RPMI8226 (cell line): ENCODE results near the gene MASP2.
"Not testable (repeated sequence)": the region's sequence is repeated elsewhere in the genome, so short reads cannot be mapped to it uniquely, and the experiment has no call there.

Experiments used
- DNase-seq: peaks from one replicate; pipeline ENCODE4 v3.0.0-alpha.2; 2015

The MASP2 gene

DNA sequence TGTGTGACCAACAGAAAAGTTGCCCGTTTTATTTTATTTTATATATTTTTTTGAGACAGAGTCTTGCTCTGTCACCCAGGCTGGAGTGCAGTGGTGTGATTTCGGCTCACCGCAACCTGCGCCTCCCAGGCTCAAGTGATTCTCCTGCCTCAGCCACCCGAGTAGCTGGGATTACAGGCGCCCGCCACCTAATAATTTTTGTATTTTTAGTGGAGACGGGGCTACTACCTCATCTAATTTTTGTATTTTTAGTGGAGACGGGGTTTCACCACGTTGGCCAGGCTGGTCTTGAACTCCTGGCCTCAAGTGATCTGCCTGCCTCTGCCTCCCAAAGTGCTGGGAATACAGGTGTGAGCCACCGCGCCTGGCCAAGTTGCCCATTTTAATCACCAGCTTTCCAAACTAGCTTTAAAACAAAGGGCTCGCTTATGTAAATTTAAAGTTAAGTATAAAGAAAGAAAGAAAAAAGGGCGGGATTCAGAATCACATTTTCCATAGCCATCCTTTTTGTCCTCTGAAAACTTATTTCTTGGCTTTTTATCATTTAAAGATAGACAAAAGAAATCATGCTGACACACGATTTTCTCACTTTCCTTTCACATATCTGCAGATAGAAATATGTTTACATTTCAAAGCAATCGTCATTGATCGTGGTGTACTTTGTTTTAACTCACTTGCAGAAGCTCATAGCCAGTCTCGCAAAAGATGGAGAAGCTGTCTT is 9.9 kb downstream of the MASP2 start:
- DNase-seq = not testable (repeated sequence)

DNA sequence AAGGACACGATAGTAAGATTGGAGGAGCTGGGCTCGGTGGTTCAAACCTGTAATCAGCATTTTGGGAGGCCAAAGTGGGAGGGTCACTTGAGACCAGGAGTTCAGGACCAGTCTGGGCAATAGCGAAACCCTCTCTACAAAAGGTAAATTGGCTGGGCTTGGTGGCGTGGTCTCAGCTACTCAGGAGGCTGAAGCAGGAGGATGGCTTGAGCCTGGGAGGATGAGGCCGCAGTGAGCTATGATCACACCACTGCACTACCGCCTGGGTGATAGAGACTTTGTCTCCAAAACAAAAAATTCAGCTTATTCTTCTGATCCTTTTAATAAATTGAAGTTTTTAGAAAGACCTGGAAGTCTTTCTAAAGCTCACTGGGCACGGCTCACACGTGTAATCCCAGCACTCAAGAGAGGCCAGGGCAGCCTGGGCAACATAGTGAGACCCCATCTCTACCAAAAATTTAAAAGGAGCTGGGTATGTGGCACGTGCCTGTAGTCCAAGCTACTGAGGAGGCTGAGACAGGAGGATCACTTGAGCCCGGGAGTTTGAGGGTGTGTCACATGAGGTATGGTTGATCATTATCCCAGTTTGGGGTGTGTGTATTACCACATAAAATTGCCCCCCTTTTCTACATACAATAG is 15.3 kb downstream of the MASP2 start:
- no peak for DNase-seq

DNA sequence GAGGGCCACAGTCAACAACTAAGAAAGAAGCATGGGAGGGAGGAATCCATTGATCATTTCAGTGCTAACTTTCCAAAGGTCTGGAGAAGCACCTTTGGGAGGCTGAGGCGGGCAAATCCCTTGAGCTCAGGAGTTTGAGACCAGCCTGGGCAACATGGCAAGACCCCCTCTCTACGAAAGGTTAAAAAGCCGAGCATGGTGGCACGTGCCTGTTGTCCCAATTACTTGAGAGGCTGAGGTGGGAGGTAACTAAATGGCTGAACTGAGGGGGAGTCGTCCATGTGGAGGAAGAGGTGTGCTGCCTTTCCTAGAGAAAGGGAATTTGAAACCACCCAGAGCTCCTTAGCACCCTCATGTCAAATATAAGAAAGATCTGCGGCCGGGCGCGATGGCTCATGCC is 16.2 kb downstream of the MASP2 start:
- no peak for DNase-seq

DNA sequence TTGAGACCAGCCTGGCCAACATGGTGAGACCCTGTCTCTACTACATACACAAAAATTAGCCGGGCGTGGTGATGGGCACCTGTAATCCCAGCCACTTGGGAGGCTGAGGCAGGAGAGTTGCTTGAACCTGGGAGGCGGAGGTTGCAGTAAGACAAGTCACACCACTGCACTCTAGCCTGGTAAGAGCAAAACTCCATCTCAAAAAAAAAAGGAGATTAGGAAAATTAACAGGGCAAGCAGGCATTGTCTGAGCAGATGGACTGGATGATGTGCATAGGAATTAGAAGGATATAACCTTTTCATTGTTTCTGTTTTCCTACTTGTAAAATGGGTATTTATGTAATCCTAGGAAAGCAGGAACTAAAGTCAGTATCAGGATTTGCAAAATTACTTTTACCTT is 19.0 kb downstream of the MASP2 start:
- DNase-seq = no peak

DNA sequence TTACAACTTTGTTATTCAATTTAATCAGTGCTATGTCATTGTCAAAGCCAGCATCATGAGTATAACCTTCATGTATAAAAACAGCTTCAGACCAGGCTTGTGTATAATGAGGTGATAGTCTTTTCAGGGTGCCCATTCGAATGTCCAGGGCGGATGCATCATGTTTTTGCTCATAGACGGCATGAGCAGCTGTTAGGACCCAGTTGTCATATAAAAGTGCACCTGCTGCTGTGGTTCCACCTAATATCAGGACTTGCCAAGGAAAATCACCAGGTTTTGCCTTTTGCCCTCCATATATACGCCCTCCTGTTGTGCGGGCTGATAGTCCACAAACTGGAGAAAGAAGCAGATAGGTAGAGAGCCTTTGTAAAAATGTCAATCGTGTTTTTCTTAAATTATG is 19.7 kb downstream of the MASP2 start:
- DNase-seq = no peak

DNA sequence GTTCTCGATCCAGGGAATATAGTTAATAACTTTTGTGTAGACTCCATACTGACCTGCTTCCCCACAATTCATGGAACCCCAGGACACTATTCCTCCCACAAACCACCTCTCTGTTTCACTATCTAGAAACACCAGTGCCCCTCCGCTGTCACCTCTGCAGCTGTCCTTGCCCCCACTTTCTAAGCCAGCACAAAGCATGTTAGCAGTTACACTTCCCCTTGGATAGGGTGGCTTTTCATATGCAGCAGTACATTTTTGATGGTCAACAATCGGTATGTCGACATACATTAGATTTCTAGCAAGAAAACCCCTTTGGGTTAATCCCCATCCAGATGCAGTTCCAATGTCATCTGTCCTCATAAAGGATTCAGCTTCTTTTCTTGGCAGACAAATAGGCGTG is 20.1 kb downstream of the MASP2 start:
- DNase-seq = no peak

DNA sequence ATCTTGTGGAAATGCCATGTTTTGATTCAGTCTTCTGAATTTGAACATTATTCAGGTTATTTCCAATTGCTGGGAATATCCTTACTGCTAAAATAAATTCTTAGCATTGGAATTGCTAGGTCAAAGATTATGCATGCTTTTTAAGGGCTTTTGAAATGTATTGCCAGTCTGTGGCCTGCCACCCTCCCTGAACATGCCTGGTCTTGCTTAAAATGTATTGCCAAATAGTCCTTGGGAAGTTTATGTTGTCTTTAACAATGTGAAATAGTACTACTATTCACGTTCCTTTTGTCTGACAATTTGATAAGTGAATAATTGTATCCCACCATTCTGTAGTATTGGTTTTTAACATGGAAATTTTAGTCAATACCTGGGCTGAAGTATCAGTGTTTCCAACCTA is 21.0 kb downstream of the MASP2 start:
- DNase-seq = no peak

DNA sequence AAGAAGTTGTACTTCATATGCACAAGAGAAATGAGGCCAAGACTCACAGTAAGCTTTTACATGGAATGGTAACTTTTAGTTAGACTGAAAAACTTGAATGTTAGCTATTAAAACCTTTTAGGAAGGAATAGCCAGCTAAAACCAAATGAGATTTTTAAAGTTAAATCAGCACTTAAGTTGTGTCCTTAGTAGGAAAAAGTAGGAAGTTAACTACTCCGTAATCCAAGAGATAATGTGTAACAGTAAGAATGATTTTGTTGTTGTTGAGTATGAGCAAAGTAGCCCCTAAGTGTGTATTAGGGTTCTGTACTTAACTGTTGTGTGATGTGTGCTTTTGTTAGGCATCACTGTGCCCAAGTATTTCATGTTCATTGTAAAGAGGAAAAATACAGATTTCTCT is 21.4 kb downstream of the MASP2 start:
- no peak for DNase-seq

DNA sequence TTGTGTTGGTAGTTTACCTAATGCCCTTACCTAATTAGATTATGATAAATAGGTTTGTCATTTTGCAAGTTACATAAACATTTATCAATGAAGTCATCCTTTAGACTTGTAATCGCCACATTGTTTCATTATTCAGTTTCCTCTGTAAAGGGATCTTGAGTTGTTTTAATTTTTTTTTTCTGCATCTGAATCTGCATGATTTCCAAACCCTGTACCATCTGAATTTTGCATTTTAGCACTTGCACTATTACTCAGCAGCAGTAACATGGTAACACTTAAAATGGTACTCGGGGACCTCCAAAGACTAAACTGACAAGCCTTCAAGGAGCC is 22.2 kb downstream of the MASP2 start:
- no peak for DNase-seq

DNA sequence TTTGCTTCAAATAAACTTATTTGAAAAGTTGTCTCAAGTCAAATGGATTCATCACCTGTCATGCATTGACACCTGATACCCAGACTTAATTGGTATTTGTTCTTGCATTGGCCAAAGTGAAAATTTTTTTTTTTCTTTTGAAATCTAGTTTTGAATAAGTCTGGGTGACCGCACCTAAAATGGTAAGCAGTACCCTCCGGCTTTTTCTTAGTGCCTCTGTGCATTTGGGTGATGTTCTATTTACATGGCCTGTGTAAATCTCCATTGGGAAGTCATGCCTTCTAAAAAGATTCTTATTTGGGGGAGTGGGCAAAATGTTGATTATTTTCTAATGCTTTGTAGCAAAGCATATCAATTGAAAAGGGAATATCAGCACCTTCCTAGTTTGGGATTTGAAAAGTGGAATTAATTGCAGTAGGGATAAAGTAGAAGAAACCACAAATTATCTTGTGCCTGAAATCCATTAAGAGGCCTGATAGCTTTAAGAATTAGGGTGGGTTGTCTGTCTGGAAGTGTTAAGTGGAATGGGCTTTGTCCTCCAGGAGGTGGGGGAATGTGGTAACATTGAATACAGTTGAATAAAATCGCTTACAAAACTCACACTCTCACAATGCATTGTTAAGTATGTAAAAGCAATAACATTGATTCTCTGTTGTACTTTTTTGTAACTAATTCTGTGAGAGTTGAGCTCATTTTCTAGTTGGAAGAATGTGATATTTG is 22.7 kb downstream of the MASP2 start:
- DNase-seq = no peak

DNA sequence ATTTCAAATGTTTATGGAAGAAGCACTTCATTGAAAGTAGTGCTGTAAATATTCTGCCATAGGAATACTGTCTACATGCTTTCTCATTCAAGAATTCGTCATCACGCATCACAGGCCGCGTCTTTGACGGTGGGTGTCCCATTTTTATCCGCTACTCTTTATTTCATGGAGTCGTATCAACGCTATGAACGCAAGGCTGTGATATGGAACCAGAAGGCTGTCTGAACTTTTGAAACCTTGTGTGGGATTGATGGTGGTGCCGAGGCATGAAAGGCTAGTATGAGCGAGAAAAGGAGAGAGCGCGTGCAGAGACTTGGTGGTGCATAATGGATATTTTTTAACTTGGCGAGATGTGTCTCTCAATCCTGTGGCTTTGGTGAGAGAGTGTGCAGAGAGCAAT is 23.8 kb downstream of the MASP2 start:
- DNase-seq = no peak

DNA sequence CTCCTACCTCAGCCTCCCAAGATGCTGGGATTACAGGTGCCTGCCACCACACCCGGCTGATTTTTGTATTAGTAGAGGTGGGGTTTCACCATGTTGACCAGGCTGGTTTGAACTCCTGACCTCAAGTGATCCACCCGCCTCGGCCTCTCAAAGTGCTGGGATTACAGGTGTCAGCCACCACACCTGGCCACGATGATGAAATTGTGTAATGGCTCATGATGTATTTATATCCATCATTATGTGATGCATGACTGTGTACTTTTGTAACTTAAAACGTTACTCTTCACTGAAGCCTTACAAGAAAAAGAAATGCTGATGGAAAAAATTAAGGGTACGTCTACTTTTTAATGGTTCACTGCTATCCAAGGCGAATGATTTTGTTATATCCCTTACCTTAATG is 27.1 kb downstream of the MASP2 start:
- no peak for DNase-seq

DNA sequence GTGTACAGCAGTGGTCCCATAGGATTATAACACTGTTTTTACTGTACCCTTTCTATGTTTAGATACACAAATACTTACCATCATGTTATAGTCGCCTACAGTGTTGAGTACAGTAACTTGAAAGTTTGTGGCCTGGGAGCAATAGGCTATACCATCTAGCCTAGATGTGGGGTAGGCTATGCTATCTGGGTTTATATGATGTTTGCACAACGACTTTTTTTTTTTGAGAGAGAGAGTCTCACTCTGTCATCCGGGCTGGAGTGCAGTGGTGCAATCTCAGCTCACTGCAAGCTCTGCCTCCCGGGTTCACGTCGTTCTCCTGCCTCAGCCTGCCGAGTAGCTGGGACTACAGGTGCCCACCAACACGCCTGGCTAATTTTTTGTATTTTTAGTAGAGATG is 27.7 kb downstream of the MASP2 start:
- not testable (repeated sequence) for DNase-seq

DNA sequence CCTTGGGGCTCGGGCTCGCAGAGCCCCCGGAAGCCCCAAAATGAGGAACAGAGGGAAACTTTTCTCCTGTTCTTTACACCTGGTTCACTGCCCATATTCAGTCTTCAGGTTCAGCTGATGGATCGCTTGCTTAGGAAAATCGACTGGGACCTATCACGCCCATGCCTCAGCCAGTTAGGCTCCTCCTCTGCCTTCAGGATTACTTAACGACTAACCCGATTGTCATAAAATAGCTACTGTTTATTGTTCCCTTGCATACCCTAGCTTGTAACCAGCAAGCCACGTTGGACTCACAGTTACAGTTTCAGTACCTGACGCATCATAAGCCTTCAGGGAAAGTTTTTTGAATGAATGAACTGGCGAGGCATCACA is 33.9 kb downstream of the MASP2 start:
- DNase-seq = no peak

DNA sequence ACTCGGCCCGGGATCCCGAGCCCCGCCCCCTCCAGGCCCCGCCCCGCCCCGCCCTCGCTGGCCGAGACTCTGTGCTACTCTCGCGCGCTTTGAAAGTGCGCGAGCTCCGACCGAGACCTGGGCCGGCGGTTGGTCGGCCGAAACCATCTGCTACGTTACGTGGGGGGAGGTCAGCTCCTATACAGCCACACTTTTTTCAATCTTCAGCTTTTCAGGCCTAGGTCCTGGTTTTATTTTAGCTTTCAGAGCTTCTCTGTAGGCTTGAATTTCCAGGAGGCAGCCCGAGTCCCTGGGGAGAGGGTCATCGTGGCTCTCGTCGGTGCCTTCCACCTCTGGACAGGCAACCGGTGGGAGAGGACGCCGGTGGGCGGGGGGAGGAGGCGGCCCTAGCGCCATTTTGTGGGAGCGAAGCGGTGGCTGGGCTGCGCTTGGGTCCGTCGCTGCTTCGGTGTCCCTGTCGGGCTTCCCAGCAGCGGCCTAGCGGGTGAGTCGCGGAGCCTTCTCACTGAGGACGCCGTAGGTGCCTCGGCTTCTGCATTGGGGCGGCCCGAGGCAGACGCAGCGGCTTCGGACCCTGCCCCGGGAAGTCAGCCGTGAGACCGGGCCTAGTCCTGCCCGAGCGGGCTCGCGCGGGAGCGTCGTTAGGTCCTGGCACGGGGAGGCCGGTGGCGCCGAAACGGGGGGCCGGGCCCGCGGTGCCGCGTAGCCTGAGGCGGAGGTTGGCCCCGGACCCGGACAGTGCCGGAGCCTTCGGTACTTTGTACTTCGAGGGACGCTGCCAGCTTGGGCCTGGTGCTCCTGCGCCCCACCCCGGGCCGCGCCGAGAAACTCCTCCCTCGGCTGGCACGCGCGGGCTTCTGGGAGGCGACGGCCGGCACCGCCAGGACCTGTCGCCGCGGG is 34.5 kb downstream of the MASP2 start, which contains the start of gene TARDBP:
TARDBP (plus strand) TSS at position 395 of the 900 bp plus-strand sequence. CDS start 1,074 bp downstream, outside the sequence.
- DNase-seq = peak; percentile 96

DNA sequence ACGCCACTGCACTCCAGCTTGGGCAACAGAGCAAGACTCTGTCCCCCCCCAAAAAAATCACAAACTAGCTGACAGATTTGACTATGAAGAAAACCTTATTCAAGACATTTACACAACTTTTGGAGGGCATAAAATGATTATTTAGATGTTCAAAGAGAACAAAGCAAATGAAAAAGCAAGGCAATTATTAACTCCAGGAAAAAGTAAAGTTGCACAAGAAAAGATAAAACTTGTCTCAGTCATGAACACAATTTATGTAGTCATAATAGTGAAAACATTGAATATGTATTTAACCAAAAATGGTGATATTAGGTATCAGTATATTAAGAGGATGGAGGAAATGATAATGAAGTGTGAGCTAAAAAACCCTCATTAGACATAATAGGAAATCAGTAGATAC is 46.5 kb downstream of the MASP2 start:
- no peak for DNase-seq

DNA sequence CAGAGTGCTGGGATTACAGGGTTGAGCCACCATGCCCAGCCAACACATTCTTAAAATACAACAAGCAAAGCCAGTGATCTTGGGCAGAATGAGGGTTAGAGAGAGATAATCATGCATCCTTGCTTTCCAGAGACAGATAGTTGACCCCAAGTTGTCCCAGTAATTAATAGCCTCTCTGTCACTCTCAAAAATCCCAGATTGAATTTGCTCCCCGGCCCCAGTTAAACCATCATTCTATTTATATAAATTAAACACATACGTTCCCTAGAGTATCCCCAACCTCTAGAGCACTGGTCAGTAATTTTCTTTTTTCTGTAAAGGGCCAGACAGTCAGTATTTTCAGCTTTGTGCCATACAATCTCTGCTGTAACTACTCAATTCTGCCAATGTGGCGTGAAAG is 50.9 kb downstream of the MASP2 start:
- no peak for DNase-seq

DNA sequence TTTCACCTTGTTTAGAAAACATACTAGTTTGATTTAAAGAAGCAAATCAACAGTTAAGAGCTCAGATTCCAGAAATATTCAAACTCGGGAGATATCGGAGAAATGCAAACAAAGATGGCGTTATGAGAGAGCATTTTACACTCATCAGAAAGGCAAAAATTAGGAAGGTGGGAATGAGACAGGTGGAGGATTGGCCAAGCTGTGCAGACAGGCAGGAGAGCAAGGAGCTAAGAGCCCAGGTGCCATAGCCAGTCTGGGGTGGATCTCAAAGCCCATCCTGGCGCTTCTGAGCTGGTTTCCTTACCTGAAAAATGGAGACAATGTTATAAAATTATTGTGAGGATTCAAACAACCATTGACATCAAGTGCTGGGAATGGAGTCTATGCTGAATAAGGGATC is 54.2 kb downstream of the MASP2 start:
- DNase-seq = no peak

DNA sequence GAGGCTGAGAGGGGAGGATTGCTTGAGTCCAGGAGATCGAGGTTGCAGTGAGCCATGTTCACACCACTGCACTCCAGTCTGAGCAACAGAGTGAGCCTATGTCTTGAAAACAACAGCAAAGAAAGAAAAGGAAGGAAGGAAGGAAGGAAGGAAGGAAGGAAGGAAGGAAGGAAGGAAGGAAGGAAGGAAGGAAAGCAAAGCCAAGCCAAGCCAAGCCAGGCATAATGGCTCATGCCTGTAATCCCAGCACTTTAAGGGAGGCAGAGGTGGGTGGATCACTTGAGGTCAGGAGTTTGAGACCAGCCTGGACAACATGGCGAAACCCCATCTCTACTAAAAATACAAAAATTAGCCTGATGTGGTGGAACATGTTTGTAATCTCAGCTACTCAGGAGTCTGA is 55.0 kb downstream of the MASP2 start:
- DNase-seq = not testable (repeated sequence)

DNA sequence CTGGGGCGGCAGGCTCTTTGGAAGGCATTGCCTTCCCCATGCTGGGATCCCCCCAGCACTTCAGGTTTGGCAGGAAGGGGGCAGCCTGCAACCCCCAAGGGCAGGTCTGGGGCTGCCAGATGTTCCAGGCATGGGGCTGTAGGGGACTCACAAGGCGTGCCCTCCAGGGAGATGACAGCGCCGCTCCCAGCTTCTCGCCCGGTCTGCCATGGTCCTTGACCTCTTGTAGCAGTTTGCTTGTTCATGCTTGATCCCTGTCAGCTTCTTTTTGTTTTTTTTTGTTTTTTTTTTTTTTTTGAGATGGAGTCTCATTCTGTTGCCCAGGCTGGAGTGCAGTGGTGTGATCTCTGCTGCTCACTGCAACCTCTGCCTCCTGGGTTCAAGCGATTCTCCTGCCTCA is 56.2 kb downstream of the MASP2 start:
- no peak for DNase-seq

DNA sequence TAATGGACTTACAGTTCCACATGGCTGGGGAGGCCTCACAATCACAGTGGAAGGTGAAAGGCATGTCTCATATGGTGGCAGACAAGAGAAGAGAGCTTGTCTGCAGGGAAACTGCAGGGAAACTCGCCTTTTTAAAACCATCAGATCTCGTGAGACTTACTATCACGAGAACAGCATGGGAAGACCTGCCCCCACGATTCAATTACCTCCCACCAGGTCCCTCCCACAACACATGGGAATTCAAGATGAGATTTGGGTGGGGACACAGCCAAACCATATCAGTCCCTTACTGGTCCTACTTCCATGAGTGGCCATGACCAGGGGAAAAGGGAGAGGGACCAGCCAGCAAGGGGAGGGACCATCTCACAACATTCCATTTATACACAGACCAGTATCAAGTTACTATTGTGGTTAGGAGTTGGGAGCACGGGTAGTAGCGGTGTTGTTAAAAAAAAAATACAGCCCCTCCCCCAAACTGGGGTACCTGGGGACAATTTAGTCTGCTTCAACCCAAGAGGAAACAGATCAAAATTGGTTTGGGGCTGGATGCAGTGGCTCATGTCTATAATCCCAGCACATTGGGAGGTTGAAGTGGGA is 57.0 kb downstream of the MASP2 start:
- not testable (repeated sequence) for DNase-seq

DNA sequence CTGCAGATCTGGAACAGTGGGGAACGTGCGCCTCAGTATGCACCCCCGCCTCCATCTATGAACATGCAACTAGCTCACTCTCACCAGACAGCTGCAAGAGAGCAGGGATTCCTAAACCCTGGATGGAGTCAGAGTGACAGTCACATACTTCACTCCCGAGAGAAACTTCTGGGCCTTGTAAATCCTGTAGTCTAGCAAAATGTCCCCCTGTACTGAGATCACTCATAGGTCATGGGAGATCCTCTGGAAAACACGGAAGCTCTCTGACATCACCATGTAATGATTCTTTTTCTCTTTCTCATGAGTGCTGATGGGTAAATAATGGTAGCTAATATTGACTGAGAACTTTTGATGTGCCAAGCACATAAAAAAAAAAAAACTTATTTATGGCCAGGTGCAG is 57.9 kb downstream of the MASP2 start:
- DNase-seq = no peak
